ENCODE measurements around the gene C10orf62. TPM values are rescaled to one million over a fixed set of nuclear protein-coding genes. Genes with fewer than 3 reads are reported as not detected.
"Not testable (repeated sequence)": the region's sequence is repeated elsewhere in the genome, so short reads cannot be mapped to it uniquely, and the experiment has no call there.

C10orf62 gene
- total and polyA plus RNA-seq, 2 donors (not counting 3 experiments of a cell fraction or from before 2014, with no cell fraction given): not detected

GRCh38 chr10:97639090-97639489 is 49.6 kb downstream of the C10orf62 start:
- H3K4me1 ChIP-seq (ENCODE audit: control insufficient read depth, extremely low read depth, insufficient read depth, low read length): not testable (repeated sequence)

GRCh38 chr10:97640174-97640867 is 50.8 kb downstream of the C10orf62 start, which contains the start of gene PI4K2A:
Gene PI4K2A (plus strand): TSS chr10:97640671. CDS start chr10:97640743, 72 bp downstream.
- CTCF ChIA-PET: interaction anchor here (0.8 to 1.1 kb wide), 4 partner anchors 9 to 44 kb away, joined by 3 to 6 read pairs (median 4); no protein-coding TSS in a partner anchor
- H3K9me3 ChIP-seq (replicated peaks; ENCODE audit: control insufficient read depth, insufficient read depth, low read length): no peaks in the 10 kb centered on the region
- peak within 1 kb of the TSS; percentile 9 for H3K27ac ChIP-seq (ENCODE audit: insufficient read depth, low read depth, low read length)
- H3K4me1 ChIP-seq (ENCODE audit: control insufficient read depth, extremely low read depth, insufficient read depth, low read length): peaks cover 9% of the 10 kb centered on the region
- peak within 1 kb of the TSS; percentile 90 for H3K4me2 ChIP-seq (ENCODE audit: insufficient read depth, low read length)
- dilution Hi-C loops (cut with MboI; ENCODE audit: extremely low pct_ligation_motif_present, low sequenced_read_pairs) (no loop called here), intact Hi-C loops (cut with micrococcal nuclease) (loop anchor here (1.0 kb wide), 2 partner anchors 9 to 47 kb away; partner anchors contain the start of gene AVPI1)
- BruUV-seq (replicated peaks): no TSS peak
- H3K9ac ChIP-seq (replicated peaks; ENCODE audit: extremely low read depth, insufficient read depth, low read length): peak within 1 kb of the TSS; percentile 63
- FAIRE-seq (peak; percentile 95), DNase-seq (ENCODE audit: low read depth, low spot score) (peak; percentile 100)
- peak within 1 kb of the TSS; percentile 46 for H2AFZ ChIP-seq (ENCODE audit: low read depth, low read length)
- no peaks in the 10 kb centered on the region for H4K20me1 ChIP-seq (replicated peaks; ENCODE audit: control insufficient read depth, extremely low read depth, insufficient read depth, low read length)
- H3K4me3 ChIP-seq (replicated peaks in 1 of 3; ENCODE audit: insufficient read depth in 1 of 3, low read depth in 1 of 3, low read length in 3 of 3): peak within 1 kb of the TSS; percentile 51 to 73 (median 69)
- H3K79me2 ChIP-seq (ENCODE audit: control insufficient read depth, insufficient read depth, low read length): peaks cover 12% of the 10 kb centered on the region
- no peak for TF ChIP-seq MYC (IDR thresholded peaks at IDR 0.05; ENCODE audit: low read depth, low read length)
- peak; percentile 70 for TF ChIP-seq POLR2AphosphoS5 (IDR thresholded peaks at IDR 0.05; ENCODE audit: insufficient read depth, low read depth, low read length)
- no peak for TF ChIP-seq JUN (IDR thresholded peaks at IDR 0.05; ENCODE audit: borderline replicate concordance, insufficient read depth, insufficient read length, low read depth)
- TF ChIP-seq POLR2A (IDR thresholded peaks at IDR 0.05; ENCODE audit: low read depth, low read length): peak; percentile 62
- TF ChIP-seq CTCF (IDR thresholded peaks at IDR 0.05; ENCODE audit: extremely low read depth in 1 of 2, insufficient read depth in 1 of 2, low read depth in 1 of 2, low read length in 2 of 2): no peak
- no peak for TF ChIP-seq MAX (IDR thresholded peaks at IDR 0.05; ENCODE audit: insufficient read depth, insufficient read length)
- no peak for TF ChIP-seq FOS (IDR thresholded peaks at IDR 0.05; ENCODE audit: borderline replicate concordance, insufficient read depth, low read length)
- TF ChIP-seq GATA2 (IDR thresholded peaks at IDR 0.05; ENCODE audit: insufficient read depth, insufficient read length, low read depth, low read length): no peak
- TF ChIP-seq EZH2 (IDR thresholded peaks at IDR 0.05; ENCODE audit: borderline replicate concordance, low read depth, low read length, severe bottlenecking): no peak
- no peaks in the 10 kb centered on the region for H3K27me3 ChIP-seq (ENCODE audit: control insufficient read depth in 2 of 2, insufficient read depth in 2 of 2, low read length in 2 of 2)
- POLR2A ChIA-PET: no interaction called here
- peaks cover 0 to 6% of the 10 kb centered on the region in 2 experiments for H3K36me3 ChIP-seq (ENCODE audit: control insufficient read depth in 2 of 2, extremely low read depth in 1 of 2, insufficient read depth in 2 of 2, low read length in 2 of 2)
- H3K9me1 ChIP-seq (replicated peaks; ENCODE audit: control insufficient read depth, extremely low read depth, insufficient read depth, low read length): no peaks in the 10 kb centered on the region

More at GRCh38 chr10:97639090-97639489, 49.6 kb downstream of the C10orf62 start:
- H3K27ac ChIP-seq (ENCODE audit: insufficient read depth, low read depth, low read length); H3K27me3 ChIP-seq (ENCODE audit: control insufficient read depth in 2 of 2, insufficient read depth in 2 of 2, low read length in 2 of 2); H3K4me3 ChIP-seq (replicated peaks in 1 of 3; ENCODE audit: insufficient read depth in 1 of 3, low read depth in 1 of 3, low read length in 3 of 3); intact Hi-C loops (cut with micrococcal nuclease); BruUV-seq (replicated peaks); H3K9me1 ChIP-seq (replicated peaks; ENCODE audit: control insufficient read depth, extremely low read depth, insufficient read depth, low read length); H3K4me2 ChIP-seq (ENCODE audit: insufficient read depth, low read length); DNase-seq (ENCODE audit: low read depth, low spot score); H3K36me3 ChIP-seq (ENCODE audit: control insufficient read depth in 2 of 2, extremely low read depth in 1 of 2, insufficient read depth in 2 of 2, low read length in 2 of 2); FAIRE-seq; POLR2A ChIA-PET; CTCF ChIA-PET; H3K9me3 ChIP-seq (replicated peaks; ENCODE audit: control insufficient read depth, insufficient read depth, low read length); H3K9ac ChIP-seq (replicated peaks; ENCODE audit: extremely low read depth, insufficient read depth, low read length); H2AFZ ChIP-seq (ENCODE audit: low read depth, low read length); H4K20me1 ChIP-seq (replicated peaks; ENCODE audit: control insufficient read depth, extremely low read depth, insufficient read depth, low read length); dilution Hi-C loops (cut with MboI; ENCODE audit: extremely low pct_ligation_motif_present, low sequenced_read_pairs): not testable (repeated sequence)
- peaks cover 12% of the 10 kb centered on the region for H3K79me2 ChIP-seq (ENCODE audit: control insufficient read depth, insufficient read depth, low read length)

Measured in endothelial cell of umbilical vein (primary cell).